ENCODE data around the gene RPS6KB1.

DNA sequence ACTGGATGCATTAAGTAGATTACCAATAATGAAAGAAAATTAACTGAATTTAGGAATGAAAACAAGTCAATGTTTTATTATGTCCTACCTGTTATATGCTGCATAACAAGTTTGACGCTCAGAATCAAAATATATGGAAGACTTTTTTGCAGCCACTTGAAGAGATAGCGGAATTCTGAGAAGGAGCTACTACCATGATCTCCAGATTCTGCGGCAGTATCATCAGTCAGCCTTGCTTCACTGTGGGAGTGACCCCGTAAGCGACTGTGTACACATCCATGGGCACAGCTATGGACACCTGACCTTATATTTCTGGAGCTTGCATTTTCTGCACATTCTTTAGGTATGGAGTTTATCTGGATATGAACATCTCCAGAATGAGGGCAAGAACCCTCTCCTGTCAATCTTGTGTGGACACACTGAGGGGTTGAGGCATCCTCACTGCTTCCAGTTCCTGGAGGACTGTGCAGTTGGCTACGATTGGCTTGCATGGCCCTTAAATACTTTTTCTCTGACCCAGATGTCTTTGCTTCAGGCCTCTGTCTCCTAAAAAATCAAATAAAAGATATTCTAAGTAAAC lies 69.9 kb downstream of the RPS6KB1 start:
- no peak for TF ChIP-seq CTCF (IDR thresholded peaks at IDR 0.05; ENCODE audit: poor library complexity)
- TF ChIP-seq EZH2 (IDR thresholded peaks at IDR 0.05; ENCODE audit: borderline replicate concordance), result no peak
- no peak for TF ChIP-seq EZH2phosphoT487 (IDR thresholded peaks at IDR 0.05; ENCODE audit: low read depth, severe bottlenecking, unreplicated experiment)
